IMR-90 (cell line): ENCODE measurements around the gene PEX14. TPM values are rescaled to one million over a fixed set of nuclear protein-coding genes. Genes with fewer than 3 reads are reported as not detected.

Experiments used
- ATAC-seq: fragments of 200-7000 bp; cut with Tn5 transposase; 2 replicates; pipeline ENCODE4 v1.9.1; 2020; ENCODE audit warnings: low read depth, mild to moderate bottlenecking, moderate library complexity
- BruUV-seq: library from RNA; stranded (reverse); fragments of 400-500 nt; replicated peaks from 2 replicates; lab custom pipeline; 2021; lab: Mats Ljungman, UMichigan
- CTCF ChIA-PET: fragments of 300-600 bp; formaldehyde crosslinking; extraction: SDS; loops from one replicate; lab custom pipeline; 2021; ENCODE audit warnings: antibody characterized with exemption; lab: Yijun Ruan, JAX
- POLR2A ChIA-PET: fragments of 300-600 bp; sonication (Branson Sonifier 250); formaldehyde crosslinking; loops from one replicate; lab custom pipeline; 2022; ENCODE audit warnings: antibody characterized with exemption; ENCODE audit not compliant: unreplicated experiment; lab: Charles Lee
- DNase-seq: peaks from one replicate; pipeline ENCODE4 v3.0.0; 2013
- H2AFZ ChIP-seq: replicated peaks from 2 replicates; pipeline ENCODE3; 2013; ENCODE audit warnings: low read length, mild to moderate bottlenecking; ENCODE audit not compliant: poor library complexity
- H2AK5ac ChIP-seq: 2 replicates; pipeline ENCODE4 v1.6.1; 2013; ENCODE audit warnings: low read depth, low read length, inconsistent platforms
- H2AK9ac ChIP-seq: replicated peaks from 2 replicates; pipeline ENCODE3; 2013; ENCODE audit warnings: mild to moderate bottlenecking, low read depth, low read length, moderate library complexity; ENCODE audit not compliant: poor library complexity
- H2BK120ac ChIP-seq: 2 replicates; pipeline ENCODE4 v1.6.1; 2013; ENCODE audit warnings: low read depth, low read length, inconsistent platforms
- H2BK15ac ChIP-seq: 3 replicates; pipeline ENCODE4 v1.6.1; 2013; ENCODE audit warnings: low read depth, low read length, inconsistent platforms
- H2BK20ac ChIP-seq: 2 replicates; pipeline ENCODE4 v1.6.1; 2013; ENCODE audit warnings: low read depth, mild to moderate bottlenecking, inconsistent platforms, low read length, moderate library complexity
- H2BK5ac ChIP-seq: 2 replicates; pipeline ENCODE4 v1.6.1; 2013; ENCODE audit warnings: mild to moderate bottlenecking, low read depth, low read length, inconsistent platforms; ENCODE audit not compliant: poor library complexity, severe bottlenecking
- H3K14ac ChIP-seq: replicated peaks from 2 replicates; pipeline ENCODE4 v1.6.1; 2013; ENCODE audit warnings: low read depth, low read length, inconsistent platforms
- H3K18ac ChIP-seq: 2 replicates; pipeline ENCODE4 v1.6.1; 2013; ENCODE audit warnings: low read depth, low read length, control low read depth
- H3K23ac ChIP-seq: 2 replicates; pipeline ENCODE4 v1.6.1; 2013; ENCODE audit warnings: low read depth, low read length, inconsistent platforms
- H3K27ac ChIP-seq: 2 replicates; pipeline ENCODE4 v1.5.1; 2013; ENCODE audit warnings: mild to moderate bottlenecking, control low read depth, low read length; ENCODE audit not compliant: insufficient read depth
- H3K27me3 ChIP-seq: 2 replicates; pipeline ENCODE4 v1.6.1; 2013; ENCODE audit warnings: low read length; ENCODE audit not compliant: control insufficient read depth, insufficient read depth
- H3K36me3 ChIP-seq: 2 replicates; pipeline ENCODE4 v1.6.1; 2013; ENCODE audit warnings: low read length, mixed read lengths; ENCODE audit not compliant: control insufficient read depth, insufficient read depth
- H3K4ac ChIP-seq: 2 replicates; pipeline ENCODE4 v1.6.1; 2013; ENCODE audit warnings: low read depth, low read length, inconsistent platforms
- H3K4me1 ChIP-seq: 2 replicates; pipeline ENCODE4 v1.6.1; 2013; ENCODE audit warnings: low read length, mixed read lengths; ENCODE audit not compliant: control insufficient read depth, insufficient read depth
- H3K4me2 ChIP-seq: 2 replicates; pipeline ENCODE4 v1.6.1; 2013; ENCODE audit warnings: low read depth, mild to moderate bottlenecking, control low read depth, low read length, moderate library complexity
- H3K4me3 ChIP-seq: 2 replicates; pipeline ENCODE4 v1.5.1; 2013; ENCODE audit warnings: low read depth, mild to moderate bottlenecking, control low read depth, low read length, moderate library complexity; ENCODE audit not compliant: insufficient read depth
- H3K56ac ChIP-seq: 2 replicates; pipeline ENCODE4 v1.6.1; 2013; ENCODE audit warnings: low read length, inconsistent platforms; ENCODE audit not compliant: insufficient read depth; ENCODE audit errors: extremely low read depth
- H3K79me1 ChIP-seq, 2 experiments: 2 replicates each; pipeline ENCODE4 v1.6.1; 2013; ENCODE audit warnings: low read length in 2 of 2, inconsistent platforms in 1 of 2, low read depth in 1 of 2
- H3K9ac ChIP-seq: 2 replicates; pipeline ENCODE4 v1.6.1; 2013; ENCODE audit warnings: low read depth, low read length, control low read depth
- H3K9me1 ChIP-seq: 2 replicates; pipeline ENCODE4 v1.6.1; 2013; ENCODE audit warnings: low read length, inconsistent platforms; ENCODE audit not compliant: insufficient read depth
- H3K9me3 ChIP-seq: 2 replicates; pipeline ENCODE4 v1.6.1; 2013; ENCODE audit warnings: low read length; ENCODE audit not compliant: control insufficient read depth, insufficient read depth
- H4K20me1 ChIP-seq: 2 replicates; pipeline ENCODE4 v1.6.1; 2013; ENCODE audit warnings: low read length, inconsistent platforms; ENCODE audit not compliant: insufficient read depth
- H4K5ac ChIP-seq: 2 replicates; pipeline ENCODE4 v1.6.1; 2013; ENCODE audit warnings: mild to moderate bottlenecking, low read depth, low read length, control low read depth
- H4K8ac ChIP-seq, 2 experiments: 2 replicates each; pipeline ENCODE4 v1.6.1; 2013; ENCODE audit warnings: low read depth in 2 of 2, low read length in 2 of 2, control low read depth in 1 of 2, inconsistent platforms in 1 of 2
- H4K91ac ChIP-seq: 2 replicates; pipeline ENCODE4 v1.6.1; 2013; ENCODE audit warnings: low read depth, low read length, inconsistent platforms; ENCODE audit not compliant: insufficient read depth
- BHLHE40 ChIP-seq: fragments of 150-350 bp; IDR thresholded peaks from 2 replicates; pipeline ENCODE4 v1.6.1; 2016; ENCODE audit warnings: mild to moderate bottlenecking, low read depth, low read length
- CEBPB ChIP-seq: IDR thresholded peaks from 2 replicates; pipeline ENCODE4 v1.6.1; 2012; ENCODE audit warnings: low read depth, low read length, improper control_type of control experiment
- CHD1 ChIP-seq: IDR thresholded peaks from 2 replicates; pipeline ENCODE4 v1.6.1; 2012; ENCODE audit warnings: low read depth, low read length, improper control_type of control experiment
- FOS ChIP-seq: fragments of 150-350 bp; IDR thresholded peaks from 2 replicates; pipeline ENCODE4 v1.6.1; 2016; ENCODE audit warnings: low read depth, low read length
- MAFK ChIP-seq: IDR thresholded peaks from 2 replicates; pipeline ENCODE4 v1.6.1; 2012; ENCODE audit warnings: low read depth, low read length, improper control_type of control experiment
- MAZ ChIP-seq: IDR thresholded peaks from 2 replicates; pipeline ENCODE4 v1.6.1; 2012; ENCODE audit warnings: low read depth, mild to moderate bottlenecking, low read length, improper control_type of control experiment, moderate library complexity, borderline replicate concordance
- MXI1 ChIP-seq: IDR thresholded peaks from 2 replicates; pipeline ENCODE4 v1.6.1; 2012; ENCODE audit warnings: low read depth, mild to moderate bottlenecking, low read length, moderate library complexity, borderline replicate concordance
- NFE2L2 ChIP-seq: fragments of 150-350 bp; IDR thresholded peaks from 2 replicates; pipeline ENCODE4 v1.6.1; 2016; ENCODE audit warnings: low read depth, mild to moderate bottlenecking, low read length
- POLR2A ChIP-seq: IDR thresholded peaks from 2 replicates; pipeline ENCODE4 v1.6.1; 2012; ENCODE audit warnings: mild to moderate bottlenecking, low read depth, low read length
- SMC3 ChIP-seq: fragments of 150-350 bp; IDR thresholded peaks from 2 replicates; pipeline ENCODE4 v1.6.1; 2016; ENCODE audit warnings: low read depth, mild to moderate bottlenecking, antibody characterized with exemption, low read length, moderate library complexity
- WGBS, 2 experiments: methylation state at CpG; one replicate each; pipeline versions ENCODE4 v1.1.5 to v1.1.7; 2013; ENCODE audit warnings: missing lambda C conversion rate in 2 of 2; ENCODE audit not compliant: insufficient read length in 1 of 2; ENCODE audit errors: extremely low coverage in 2 of 2; 5-methylcytosine and 5-hydroxymethylcytosine counted together
- dilution Hi-C: fragments of 300-500 bp; cut with HindIII; formaldehyde crosslinking; loops from one replicate; pipeline ENCODE4 v1.14.3; 2018; ENCODE audit warnings: low sequenced_read_pairs; ENCODE audit not compliant: unreplicated experiment
- in situ Hi-C: fragments of 300-500 bp; cut with MboI; formaldehyde crosslinking; loops from 3 replicates; pipeline ENCODE4 v1.14.3; 2019; ENCODE audit warnings: low sequenced_read_pairs, inconsistent platforms, mixed read lengths
- intact Hi-C: fragments of 100-400 bp; cut with micrococcal nuclease; formaldehyde crosslinking; loops from 2 replicates; pipeline ENCODE4 v1.10.0; 2022
- polyA plus RNA-seq, 3 experiments: library from polyadenylated mRNA; depleted of rRNA; stranded (reverse); fragments of >200 nt; gene quantifications; 2 replicates each; pipeline ENCODE4 v1.2.3, GENCODE V29; 2012; ENCODE audit warnings: low replicate concordance in 1 of 3
- total RNA-seq: library from RNA; depleted of rRNA; stranded (reverse); fragments of >200 nt; gene quantifications from 2 replicates; pipeline ENCODE4 v1.2.3, GENCODE V29; 2012
- TF ChIP-seq, protein P1 (sequence below): conservative IDR thresholded peaks from 2 replicates; pipeline ENCODE4 v1.5.1; 2012; ENCODE audit warnings: mild to moderate bottlenecking, low read depth, low read length, improper control_type of control experiment

The PEX14 gene
- total and polyA plus RNA-seq, 2 of the 4 experiments (the other 2 are of a cell fraction): 9.5 to 22.5 TPM

- Histone ChIP-seq H3K36me3 (peaks cover under 1% of the 10 kb centered on the region; the same call in 1 of the 2 replicates), H4K5ac (no peak within 1 kb of the TSS), H2AFZ (no peak within 1 kb of the TSS), H2BK120ac (no peak within 1 kb of the TSS), H3K18ac (no peak within 1 kb of the TSS), H3K23ac (no peak within 1 kb of the TSS; the same call in 1 of the 2 replicates), H2BK20ac (no peak within 1 kb of the TSS), H3K14ac (no peak within 1 kb of the TSS), H3K4me2 (no peak within 1 kb of the TSS), H3K27me3 (no peaks in the 10 kb centered on the region), H3K79me1 (no peaks in the 10 kb centered on the region), H3K27ac (no peak within 1 kb of the TSS), H4K8ac (peak within 1 kb of the TSS in 1 of 2 experiments; percentile 27; a peak in 1 of 4 replicates), H3K56ac (no peak within 1 kb of the TSS), H3K4me3 (no peak within 1 kb of the TSS), H2BK15ac (no peak within 1 kb of the TSS), H2BK5ac (no peak within 1 kb of the TSS), H3K9ac (no peak within 1 kb of the TSS), H3K9me3 (no peaks in the 10 kb centered on the region), H3K4ac (no peak within 1 kb of the TSS), H3K4me1 (peaks cover 2% of the 10 kb centered on the region; the same call in 1 of the 2 replicates), H2AK5ac (no peak within 1 kb of the TSS), H4K91ac (no peak within 1 kb of the TSS), H2AK9ac (no peak within 1 kb of the TSS), H4K20me1 (no peaks in the 10 kb centered on the region), H3K9me1 (0 out of 2 replicates have a peak, but pooled peaks cover 3% of the 10 kb centered on the region)
- intact Hi-C loops (no loop called here), in situ Hi-C loops (no loop called here), dilution Hi-C loops (no loop called here)
- TF ChIP-seq CHD1 (no peak), FOS (no peak), MAFK (no peak), POLR2A (no peak), MAZ (no peak), CEBPB (no peak), SMC3 (no peak), BHLHE40 (no peak), NFE2L2 (no peak), MXI1 (no peak)
- TF ChIP-seq, protein P1, sequence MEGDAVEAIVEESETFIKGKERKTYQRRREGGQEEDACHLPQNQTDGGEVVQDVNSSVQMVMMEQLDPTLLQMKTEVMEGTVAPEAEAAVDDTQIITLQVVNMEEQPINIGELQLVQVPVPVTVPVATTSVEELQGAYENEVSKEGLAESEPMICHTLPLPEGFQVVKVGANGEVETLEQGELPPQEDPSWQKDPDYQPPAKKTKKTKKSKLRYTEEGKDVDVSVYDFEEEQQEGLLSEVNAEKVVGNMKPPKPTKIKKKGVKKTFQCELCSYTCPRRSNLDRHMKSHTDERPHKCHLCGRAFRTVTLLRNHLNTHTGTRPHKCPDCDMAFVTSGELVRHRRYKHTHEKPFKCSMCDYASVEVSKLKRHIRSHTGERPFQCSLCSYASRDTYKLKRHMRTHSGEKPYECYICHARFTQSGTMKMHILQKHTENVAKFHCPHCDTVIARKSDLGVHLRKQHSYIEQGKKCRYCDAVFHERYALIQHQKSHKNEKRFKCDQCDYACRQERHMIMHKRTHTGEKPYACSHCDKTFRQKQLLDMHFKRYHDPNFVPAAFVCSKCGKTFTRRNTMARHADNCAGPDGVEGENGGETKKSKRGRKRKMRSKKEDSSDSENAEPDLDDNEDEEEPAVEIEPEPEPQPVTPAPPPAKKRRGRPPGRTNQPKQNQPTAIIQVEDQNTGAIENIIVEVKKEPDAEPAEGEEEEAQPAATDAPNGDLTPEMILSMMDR: no peak
- DNase-seq (no peak), ATAC-seq (no peak)
- CTCF ChIA-PET: interaction anchor here (1.1 kb wide), 1 partner anchor 25 kb away, joined by 3 read pairs; the partner anchor contains the start of gene PEX14
- no TSS peak for BruUV-seq
- POLR2A ChIA-PET: interaction anchor here (0.5 kb wide), 1 partner anchor 109 kb away, joined by 3 read pairs; no protein-coding TSS in a partner anchor
- 100% methylated on average over 1 of the region's 10 CpGs; no CpG with 5 or more reads in 1 of the 2 experiments for WGBS, 2 experiments
Measured at GRCh38 chr1:10449751-10450150, 25.0 kb upstream of the PEX14 start, which contains the start of gene CORT. CORT (plus strand) TSS chr1:10450031; CDS start chr1:10450224, 193 bp downstream.
